ENCODE results near the gene ARL15. TPM values are rescaled to one million over a fixed set of nuclear protein-coding genes. Genes with fewer than 3 reads are reported as not detected.

Gene ARL15
- total and polyA plus RNA-seq, 9 of the 15 experiments (the other 6 are each of a cell fraction or from before 2014, with no cell fraction given) = 18.5 to 80.4 (median 57.0) TPM

- TF ChIP-seq ZNF609 (CRISPR knock-in tag; IDR thresholded peaks at IDR 0.05; ENCODE audit: borderline replicate concordance) = no peak
- no peak for TF ChIP-seq STAG1 (CRISPR knock-in tag; IDR thresholded peaks at IDR 0.05; ENCODE audit: borderline replicate concordance)
- no peak for TF ChIP-seq DMBX1 (CRISPR knock-in tag; IDR thresholded peaks at IDR 0.05; ENCODE audit: borderline replicate concordance)
- no peak for TF ChIP-seq TOE1 (IDR thresholded peaks at IDR 0.05; ENCODE audit: borderline replicate concordance)
- TF ChIP-seq TOE1 (CRISPR knock-in tag; IDR thresholded peaks at IDR 0.05; ENCODE audit: borderline replicate concordance, low read depth) = no peak
- no peak for TF ChIP-seq TCF15 (CRISPR knock-in tag; IDR thresholded peaks at IDR 0.05)
- TF ChIP-seq MCM3 (IDR thresholded peaks at IDR 0.05) = no peak
- TF ChIP-seq KAT7 (CRISPR knock-in tag; IDR thresholded peaks at IDR 0.05; ENCODE audit: borderline replicate concordance) = no peak
- TF ChIP-seq MCM2 (IDR thresholded peaks at IDR 0.05; ENCODE audit: low read depth) = no peak
- peak; percentile 70 for TF ChIP-seq CBFA2T3 (IDR thresholded peaks at IDR 0.05)
- TF ChIP-seq DACH1 (IDR thresholded peaks at IDR 0.05; ENCODE audit: partially characterized antibody) = no peak
- TF ChIP-seq ZNF589 (CRISPR knock-in tag; IDR thresholded peaks at IDR 0.05; ENCODE audit: low read depth) = no peak
- no peak for TF ChIP-seq THAP12 (CRISPR knock-in tag; IDR thresholded peaks at IDR 0.05)
- TF ChIP-seq TAL1 (IDR thresholded peaks at IDR 0.05) = peak; percentile 83
- no peak for TF ChIP-seq ZNF232 (CRISPR knock-in tag; IDR thresholded peaks at IDR 0.05)
- TF ChIP-seq NRF1 (conservative IDR thresholded peaks at IDR 0.05 in 1 of 2, IDR thresholded peaks at IDR 0.05 in 1 of 2) = no peak
- no peak for TF ChIP-seq NFE2L1 (tag; IDR thresholded peaks at IDR 0.05; ENCODE audit: borderline replicate concordance, low read depth)
- TF ChIP-seq SMARCC2 (IDR thresholded peaks at IDR 0.05; ENCODE audit: low read depth) = peak; percentile 63; the same call in 1 of the 2 replicates
- TF ChIP-seq HDAC3 (IDR thresholded peaks at IDR 0.05; ENCODE audit: borderline replicate concordance, partially characterized antibody) = no peak
- no peak for TF ChIP-seq ZSCAN29 (IDR thresholded peaks at IDR 0.05)
- no peak for TF ChIP-seq HMBOX1 (IDR thresholded peaks at IDR 0.05)
Observed at GRCh38 chr5:54278036-54278830, 32.1 kb downstream of the ARL15 start (continued).

Data from K562 (cell line).